Epithelial cell of proximal tubule (primary cell): ENCODE data around the gene PIP4K2B. TPM values are rescaled to one million over a fixed set of nuclear protein-coding genes. Genes with fewer than 3 reads are reported as not detected.
A peak's percentile ranks its signal among the peaks of the same experiment; 100 is the strongest.
"Not testable (repeated sequence)": the region's sequence is repeated elsewhere in the genome, so short reads cannot be mapped to it uniquely, and the experiment has no call there.

Source experiments
- DNase-seq: peaks from one replicate; pipeline ENCODE4 v3.0.0-alpha.2; 2011; ENCODE audit warnings: low read depth
- H3K4me3 ChIP-seq: 2 replicates; pipeline ENCODE4 v1.5.1; 2011; ENCODE audit warnings: low read depth, mild to moderate bottlenecking, low read length
- CTCF ChIP-seq: conservative IDR thresholded peaks from 2 replicates; pipeline ENCODE4 v1.5.1; 2012; ENCODE audit warnings: low read depth, mild to moderate bottlenecking, low read length
- total RNA-seq: library from RNA; depleted of rRNA; stranded (reverse); fragments of >200 nt; gene quantifications from 2 replicates; pipeline ENCODE4 v1.2.3, GENCODE V29; 2015

The PIP4K2B gene
- total RNA-seq, 1 donor from 2014 or later: 20.9 TPM

GRCh38 chr17:38794221-38794620 is 5.1 kb downstream of the PIP4K2B start:
- DNase-seq: no peak
- H3K4me3 ChIP-seq: no peak overlapping the region
- TF ChIP-seq CTCF: no peak

- DNase-seq: no peak
- H3K4me3 ChIP-seq: no peak overlapping the region
- TF ChIP-seq CTCF: no peak
These were observed 8.2 kb downstream of the PIP4K2B start for GRCh38 chr17:38791162-38791561.

GRCh38 chr17:38790148-38790707 is 9.1 kb downstream of the PIP4K2B start:
- not testable (repeated sequence) for H3K4me3 ChIP-seq, DNase-seq

- DNase-seq: no peak
- no peak overlapping the region for H3K4me3 ChIP-seq
- no peak for TF ChIP-seq CTCF
These were observed 10.2 kb downstream of the PIP4K2B start for GRCh38 chr17:38789185-38789584.

GRCh38 chr17:38787999-38788398 is 11.4 kb downstream of the PIP4K2B start:
- not testable (repeated sequence) for H3K4me3 ChIP-seq, DNase-seq

- DNase-seq: no peak
- no peak overlapping the region for H3K4me3 ChIP-seq
- TF ChIP-seq CTCF: no peak
These were observed 13.0 kb downstream of the PIP4K2B start for GRCh38 chr17:38786372-38786771.

GRCh38 chr17:38783227-38783626 is 16.1 kb downstream of the PIP4K2B start:
- DNase-seq: no peak
- H3K4me3 ChIP-seq: no peak overlapping the region
- peak; percentile 6 for TF ChIP-seq CTCF

GRCh38 chr17:38779965-38780752 is 19.2 kb downstream of the PIP4K2B start:
- no peak for TF ChIP-seq CTCF
- DNase-seq: no peak
- H3K4me3 ChIP-seq: no peak overlapping the region
